Effector CD8-positive, alpha-beta T cell (primary cell): ENCODE data around the gene ZNF778.
"Not testable (repeated sequence)": the region's sequence is repeated elsewhere in the genome, so short reads cannot be mapped to it uniquely, and the experiment has no call there.

Source experiments
- DNase-seq: peaks from one replicate; lab custom pipeline; 2025; lab: John Stamatoyannopoulos, UW

ZNF778 gene

GRCh38 chr16:89179656-89180315 lies 37.7 kb upstream of the ZNF778 start:
- DNase-seq = no peak

DNA sequence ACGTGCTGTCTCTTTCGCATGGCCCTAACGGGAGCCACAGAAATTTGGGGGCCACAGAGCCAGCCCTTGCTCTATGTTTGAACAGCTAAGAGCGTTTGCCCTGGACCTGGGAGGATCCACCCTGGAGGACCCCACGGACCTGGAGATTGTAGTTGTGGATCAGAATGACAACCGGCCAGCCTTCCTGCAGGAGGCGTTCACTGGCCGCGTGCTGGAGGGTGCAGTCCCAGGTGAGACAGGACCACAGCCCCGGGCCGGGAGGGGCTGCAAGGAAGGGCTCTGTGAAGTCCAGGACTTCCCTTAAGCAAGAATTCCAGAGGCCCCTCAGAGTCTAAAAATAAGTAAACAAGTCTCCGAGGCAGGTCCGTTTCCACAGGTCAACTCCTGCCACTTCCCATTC lies 34.0 kb upstream of the ZNF778 start:
- no peak for DNase-seq

DNA sequence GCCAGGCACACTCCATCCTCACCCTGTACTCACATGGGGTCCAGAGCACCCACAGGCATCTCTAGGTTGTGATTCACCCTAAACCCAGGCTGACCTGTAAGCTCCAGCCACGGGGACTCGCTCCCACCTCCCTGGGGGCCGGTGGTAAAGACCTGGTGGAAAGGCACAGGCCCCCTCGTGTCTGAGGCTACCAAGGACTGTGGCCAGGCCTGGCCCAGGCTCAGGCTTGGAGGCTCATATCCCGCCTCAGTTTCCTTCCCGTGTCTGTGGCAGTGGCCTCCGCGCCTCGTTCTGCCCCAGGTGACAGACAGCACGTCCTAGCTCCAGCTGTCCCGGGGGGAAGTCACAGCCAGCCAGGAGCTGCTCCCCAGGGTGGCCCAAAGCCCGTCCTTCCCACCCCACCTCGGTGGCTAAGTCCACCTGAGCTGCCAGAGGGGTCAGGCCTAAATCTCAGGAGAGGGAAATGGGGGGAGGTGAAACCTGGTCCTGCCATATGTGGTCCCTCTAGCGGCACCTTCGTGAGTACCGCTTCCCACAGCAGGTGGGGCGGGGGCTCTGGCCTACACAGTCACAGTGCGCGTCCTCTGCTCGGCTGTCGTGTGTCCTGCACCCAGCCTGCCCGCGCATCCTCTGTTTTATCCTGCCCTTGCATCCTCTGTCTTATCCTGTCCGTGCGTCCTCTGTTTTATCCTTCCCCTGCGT lies 33.4 kb upstream of the ZNF778 start:
- DNase-seq = no peak

- DNase-seq = no peak
These were observed 32.9 kb upstream of the ZNF778 start for GRCh38 chr16:89184677-89184932.

DNA sequence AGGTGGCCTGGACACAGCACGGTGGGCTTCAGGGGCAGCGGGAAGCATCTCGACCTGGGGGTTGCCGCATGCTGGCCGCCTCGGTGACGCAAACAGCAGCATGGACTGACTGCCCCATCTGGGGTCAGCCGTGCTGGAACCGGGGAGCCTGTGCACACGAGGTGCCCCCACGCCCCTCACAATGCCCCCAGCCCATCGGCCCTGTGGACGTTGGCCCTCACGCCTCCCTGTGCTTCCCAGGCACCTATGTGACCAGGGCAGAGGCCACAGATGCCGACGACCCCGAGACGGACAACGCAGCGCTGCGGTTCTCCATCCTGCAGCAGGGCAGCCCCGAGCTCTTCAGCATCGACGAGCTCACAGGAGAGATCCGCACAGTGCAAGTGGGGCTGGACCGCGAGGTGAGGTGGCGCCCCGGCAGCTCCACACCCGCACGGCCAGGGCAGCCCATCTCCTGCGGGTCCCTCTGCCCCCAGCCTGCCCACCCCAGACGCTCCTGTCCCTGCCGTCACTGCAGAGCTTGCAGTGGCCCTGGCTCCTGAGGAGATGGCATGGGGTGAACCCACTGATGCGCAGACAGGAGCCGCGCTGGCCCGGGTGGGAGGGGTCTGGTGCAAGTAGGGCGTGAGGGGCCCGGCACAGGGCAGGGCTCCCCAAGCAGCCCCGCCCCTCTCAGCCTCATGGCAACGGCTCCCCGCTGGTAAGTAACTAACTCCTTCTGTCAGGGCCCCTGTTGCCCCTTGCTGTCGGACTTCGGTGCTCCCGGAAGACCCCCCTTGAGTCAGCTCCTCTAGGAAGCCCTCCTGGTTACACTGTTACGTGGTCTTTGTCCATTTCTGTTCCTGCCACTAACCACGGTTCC lies 32.3 kb upstream of the ZNF778 start:
- no peak for DNase-seq

DNA sequence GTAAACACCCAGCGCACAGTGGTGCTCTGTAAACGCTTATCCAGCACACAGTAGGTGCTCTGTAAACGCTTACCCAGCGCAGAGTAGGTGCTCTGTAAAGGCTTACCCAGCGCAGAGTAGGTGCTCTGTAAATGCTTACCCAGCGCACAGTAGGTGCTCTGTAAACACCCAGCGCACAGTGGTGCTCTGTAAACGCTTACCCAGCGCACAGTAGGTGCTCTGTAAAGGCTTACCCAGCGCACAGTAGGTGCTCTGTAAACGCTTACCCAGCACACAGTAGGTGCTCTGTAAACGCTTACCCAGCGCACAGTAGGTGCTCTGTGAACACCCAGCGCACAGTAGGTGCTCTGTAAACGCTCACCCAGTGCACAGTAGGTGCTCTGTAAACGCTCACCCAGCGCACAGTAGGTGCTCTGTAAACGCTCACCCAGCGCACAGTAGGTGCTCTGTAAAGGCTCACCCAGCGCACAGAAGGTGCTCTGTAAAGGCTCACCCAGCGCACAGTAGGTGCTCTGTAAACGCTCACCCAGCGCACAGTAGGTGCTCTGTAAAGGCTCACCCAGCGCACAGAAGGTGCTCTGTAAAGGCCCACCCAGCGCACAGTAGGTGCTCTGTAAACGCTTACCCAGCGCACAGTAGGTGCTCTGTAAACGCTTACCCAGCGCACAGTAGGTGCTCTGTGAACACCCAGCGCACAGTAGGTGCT lies 31.5 kb upstream of the ZNF778 start:
- DNase-seq = not testable (repeated sequence)

DNA sequence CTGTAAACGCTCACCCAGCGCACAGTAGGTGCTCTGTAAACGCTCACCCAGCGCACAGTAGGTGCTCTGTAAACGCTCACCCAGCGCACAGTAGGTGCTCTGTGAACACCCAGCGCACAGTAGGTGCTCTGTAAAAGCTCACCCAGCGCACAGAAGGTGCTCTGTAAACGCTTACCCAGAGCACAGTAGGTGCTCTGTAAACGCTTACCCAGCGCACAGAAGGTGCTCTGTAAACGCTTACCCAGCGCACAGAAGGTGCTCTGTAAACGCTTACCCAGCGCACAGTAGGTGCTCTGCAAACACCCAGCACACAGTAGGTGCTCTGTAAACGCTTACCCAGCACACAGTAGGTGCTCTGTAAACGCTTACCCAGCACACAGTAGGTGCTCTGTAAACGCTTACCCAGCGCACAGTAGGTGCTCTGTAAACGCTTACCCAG lies 30.9 kb upstream of the ZNF778 start:
- DNase-seq = not testable (repeated sequence)

DNA sequence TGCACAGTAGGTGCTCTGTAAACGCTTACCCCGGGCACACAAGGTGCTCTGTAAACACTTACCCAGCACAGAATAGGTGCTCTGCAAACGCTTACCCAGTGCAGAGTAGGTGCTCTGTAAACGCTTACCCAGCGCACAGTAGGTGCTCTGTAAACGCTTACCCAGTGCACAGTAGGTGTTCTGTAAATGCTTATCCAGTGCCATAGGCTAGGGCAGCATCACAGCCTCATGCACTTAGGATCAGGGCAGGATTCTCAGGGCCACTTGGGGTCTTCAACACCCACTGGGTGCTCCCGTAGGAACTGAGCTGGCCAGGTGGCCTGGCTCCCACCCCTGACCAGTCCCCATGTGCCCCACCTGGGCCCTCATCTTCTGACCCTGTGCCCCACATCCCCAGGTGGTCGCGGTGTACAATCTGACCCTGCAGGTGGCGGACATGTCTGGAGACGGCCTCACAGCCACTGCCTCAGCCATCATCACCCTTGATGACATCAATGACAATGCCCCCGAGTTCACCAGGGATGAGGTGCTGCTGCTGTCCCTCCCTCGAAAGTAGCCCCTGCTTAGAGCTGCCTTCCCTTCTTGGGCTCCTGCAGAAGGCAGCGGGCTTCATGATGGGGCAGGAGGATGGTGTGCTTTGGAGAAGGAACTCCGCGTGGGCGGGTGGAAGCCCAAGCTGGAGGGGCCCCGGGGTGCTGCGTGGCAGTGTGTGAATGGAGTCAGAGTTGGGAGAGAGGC lies 30.3 kb upstream of the ZNF778 start:
- DNase-seq = no peak

GRCh38 chr16:89187770-89188392 lies 29.6 kb upstream of the ZNF778 start:
- DNase-seq = no peak

DNA sequence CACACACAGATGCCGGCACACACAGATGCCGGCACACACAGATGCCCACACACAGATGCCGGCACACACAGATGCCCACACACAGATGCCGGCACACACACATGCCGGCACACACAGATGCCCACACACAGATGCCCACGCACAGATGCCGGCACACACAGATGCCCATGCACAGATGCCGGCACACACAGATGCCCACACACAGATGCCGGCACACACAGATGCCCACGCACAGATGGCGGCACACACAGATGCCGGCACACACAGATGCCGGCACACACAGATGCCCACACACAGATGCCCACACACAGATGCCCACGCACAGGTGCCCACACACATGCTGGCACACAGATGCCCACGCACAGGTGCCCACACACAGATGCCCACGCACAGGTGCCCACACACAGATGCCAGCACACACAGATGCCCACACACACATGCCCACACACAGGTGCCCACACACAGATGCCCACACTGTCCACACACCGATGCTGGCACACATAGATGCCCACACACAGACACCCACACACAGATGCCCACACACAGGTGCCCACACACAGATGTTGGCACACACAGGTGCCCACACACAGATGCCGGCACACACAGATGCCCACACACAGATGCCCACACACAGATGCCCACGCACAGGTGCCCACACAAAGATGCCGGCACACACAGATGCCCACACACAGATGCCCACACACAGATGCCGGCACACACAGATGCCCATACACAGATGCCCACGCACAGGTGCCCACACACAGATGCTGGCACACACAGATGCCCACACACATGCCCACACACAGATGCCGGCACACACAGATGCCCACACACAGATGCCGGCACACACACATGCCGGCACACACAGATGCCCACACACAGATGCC lies 28.8 kb upstream of the ZNF778 start:
- not testable (repeated sequence) for DNase-seq

GRCh38 chr16:89189358-89190025 lies 28.0 kb upstream of the ZNF778 start:
- DNase-seq = no peak

DNA sequence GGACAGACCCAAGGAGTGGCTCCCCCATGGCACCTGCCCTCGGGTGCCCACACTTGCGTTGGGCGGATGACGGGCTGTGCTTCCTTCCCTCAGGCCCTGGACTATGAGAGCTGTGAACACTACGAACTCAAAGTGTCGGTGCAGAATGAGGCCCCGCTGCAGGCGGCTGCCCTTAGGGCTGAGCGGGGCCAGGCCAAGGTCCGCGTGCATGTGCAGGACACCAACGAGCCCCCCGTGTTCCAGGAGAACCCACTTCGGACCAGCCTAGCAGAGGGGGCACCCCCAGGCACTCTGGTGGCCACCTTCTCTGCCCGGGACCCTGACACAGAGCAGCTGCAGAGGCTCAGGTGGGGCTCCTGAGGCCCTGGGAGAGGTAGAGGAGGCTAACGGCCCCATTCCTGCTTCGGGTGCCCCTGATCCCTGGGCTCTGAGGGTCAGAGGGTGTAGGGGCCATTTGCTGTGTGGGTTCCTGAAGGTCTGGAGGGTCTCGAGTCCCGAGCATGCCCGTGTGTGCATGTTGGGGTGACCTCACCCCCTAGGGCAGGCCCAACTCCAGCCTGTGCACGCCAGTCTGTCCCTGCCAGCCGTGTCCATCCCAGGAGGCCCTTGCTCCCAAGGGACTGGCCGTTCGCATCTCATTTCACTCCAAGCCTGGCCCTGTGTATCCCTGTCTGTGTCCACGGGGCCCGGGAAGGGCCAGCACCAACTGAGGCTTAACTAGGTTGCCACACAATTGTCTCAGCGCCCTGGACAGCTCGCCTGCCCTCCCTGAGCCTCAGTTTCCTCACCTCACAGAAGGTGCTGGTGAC lies 27.1 kb upstream of the ZNF778 start:
- DNase-seq = no peak

DNA sequence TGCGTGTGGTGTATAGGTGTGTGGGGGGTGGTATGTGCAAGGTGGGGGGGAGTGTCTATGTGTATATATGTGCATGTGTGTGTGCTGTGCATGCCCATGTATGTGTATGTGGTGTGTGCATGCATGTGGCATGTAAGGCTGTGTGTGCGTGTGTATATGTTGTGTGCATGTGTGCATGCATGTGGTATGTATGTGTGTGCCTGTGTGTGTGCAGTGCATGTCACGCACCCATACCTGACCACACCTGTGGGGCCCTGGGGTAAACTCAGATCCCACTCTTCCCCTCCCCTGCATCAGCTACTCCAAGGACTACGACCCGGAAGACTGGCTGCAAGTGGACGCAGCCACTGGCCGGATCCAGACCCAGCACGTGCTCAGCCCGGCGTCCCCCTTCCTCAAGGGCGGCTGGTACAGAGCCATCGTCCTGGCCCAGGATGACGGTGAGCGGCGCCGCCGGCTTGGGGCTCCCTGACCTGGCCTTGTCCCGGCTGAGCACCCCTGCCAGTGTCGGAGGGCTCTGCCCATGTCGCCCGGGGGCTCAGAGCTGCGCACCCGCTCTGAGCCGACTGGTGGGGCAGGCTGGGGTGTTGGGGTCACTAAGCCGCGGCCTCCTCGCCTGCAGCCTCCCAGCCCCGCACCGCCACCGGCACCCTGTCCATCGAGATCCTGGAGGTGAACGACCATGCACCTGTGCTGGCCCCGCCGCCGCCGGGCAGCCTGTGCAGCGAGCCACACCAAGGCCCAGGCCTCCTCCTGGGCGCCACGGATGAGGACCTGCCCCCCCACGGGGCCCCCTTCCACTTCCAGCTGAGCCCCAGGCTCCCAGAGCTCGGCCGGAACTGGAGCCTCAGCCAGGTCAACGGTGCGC lies 26.2 kb upstream of the ZNF778 start:
- no peak for DNase-seq

GRCh38 chr16:89191901-89192185 lies 25.7 kb upstream of the ZNF778 start:
- no peak for DNase-seq

DNA sequence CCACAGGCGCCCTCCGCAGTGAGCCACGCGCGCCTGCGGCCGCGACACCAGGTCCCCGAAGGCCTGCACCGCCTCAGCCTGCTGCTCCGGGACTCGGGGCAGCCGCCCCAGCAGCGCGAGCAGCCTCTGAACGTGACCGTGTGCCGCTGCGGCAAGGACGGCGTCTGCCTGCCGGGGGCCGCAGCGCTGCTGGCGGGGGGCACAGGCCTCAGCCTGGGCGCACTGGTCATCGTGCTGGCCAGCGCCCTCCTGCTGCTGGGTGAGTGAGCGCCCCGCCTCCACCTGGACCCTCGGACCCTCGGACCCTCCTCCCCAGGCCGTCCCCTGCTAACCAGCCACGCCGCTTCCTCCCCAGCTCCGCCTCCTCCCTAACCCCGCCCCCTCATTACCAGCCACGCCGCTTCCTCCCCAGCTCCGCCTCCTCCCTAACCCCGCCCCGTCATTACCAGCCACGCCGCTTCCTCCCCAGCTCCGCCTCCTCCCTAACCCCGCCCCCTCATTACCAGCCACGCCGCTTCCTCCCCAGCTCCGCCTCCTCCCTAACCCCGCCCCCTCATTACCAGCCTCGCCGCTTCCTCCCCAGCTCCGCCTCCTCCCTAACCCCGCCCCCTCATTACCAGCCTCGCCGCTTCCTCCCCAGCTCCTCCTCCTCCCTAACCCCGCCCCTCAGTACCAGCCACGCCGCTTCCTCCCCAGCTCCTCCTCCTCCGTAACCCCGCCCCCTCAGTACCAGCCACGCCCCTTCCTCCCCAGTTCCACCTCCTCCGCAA lies 25.1 kb upstream of the ZNF778 start:
- DNase-seq = peak; percentile 87

DNA sequence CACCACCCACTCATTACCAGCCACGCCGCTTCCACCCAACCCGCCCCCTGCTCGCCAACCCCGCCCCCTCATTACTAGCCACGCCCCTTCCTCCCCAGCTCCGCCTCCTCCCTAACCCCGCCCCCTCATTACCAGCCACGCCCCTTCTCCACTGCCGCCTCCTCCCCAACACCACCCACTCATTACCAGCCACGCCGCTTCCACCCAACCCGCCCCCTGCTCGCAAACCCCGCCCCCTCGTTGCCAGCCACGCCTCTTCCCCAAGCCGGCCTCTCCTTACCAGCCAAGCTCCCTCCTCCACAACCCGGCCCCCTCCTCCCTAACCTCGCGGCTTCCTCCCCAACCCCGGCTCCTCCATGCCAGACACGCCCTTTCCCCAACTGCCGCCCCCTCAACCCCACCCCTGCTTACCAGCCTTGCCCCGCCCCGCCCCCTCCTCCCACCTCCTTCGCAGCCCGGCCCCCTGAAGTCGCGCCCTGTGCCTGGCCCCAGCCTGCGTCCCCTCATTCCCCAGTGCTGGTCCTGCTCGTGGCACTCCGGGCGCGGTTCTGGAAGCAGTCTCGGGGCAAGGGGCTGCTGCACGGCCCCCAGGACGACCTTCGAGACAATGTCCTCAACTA lies 24.4 kb upstream of the ZNF778 start:
- no peak for DNase-seq
